Nephron (organoid): ENCODE data around the gene MEP1A.
A peak's percentile ranks its signal among the peaks of the same experiment; 100 is the strongest.
"Not testable (repeated sequence)": the region's sequence is repeated elsewhere in the genome, so short reads cannot be mapped to it uniquely, and the experiment has no call there.

Source experiments
- H3K27ac Mint-ChIP-seq, 3 experiments: 2 replicates each; pipeline ENCODE4 v1.8.0; 2020; ENCODE audit warnings: mixed read lengths in 3 of 3, mild to moderate bottlenecking in 2 of 3, moderate library complexity in 1 of 3
- H3K27me3 Mint-ChIP-seq: 2 replicates; pipeline ENCODE4 v1.8.0; 2021; ENCODE audit warnings: low read depth, mild to moderate bottlenecking, moderate library complexity, mixed read lengths
- H3K36me3 Mint-ChIP-seq: 2 replicates; pipeline ENCODE4 v1.8.0; 2020; ENCODE audit warnings: low read depth, mixed read lengths
- H3K4me1 Mint-ChIP-seq: 2 replicates; pipeline ENCODE4 v1.8.0; 2020; ENCODE audit warnings: mixed read lengths
- H3K4me3 Mint-ChIP-seq, 3 experiments: 2 replicates each; pipeline ENCODE4 v1.8.0; 2020; ENCODE audit warnings: mild to moderate bottlenecking in 3 of 3, mixed read lengths in 3 of 3, moderate library complexity in 2 of 3
- H3K9me3 Mint-ChIP-seq: 2 replicates; pipeline ENCODE4 v1.8.0; 2020; ENCODE audit warnings: mixed read lengths
- CTCF ChIP-seq, 3 experiments: fragments of 200-600 bp; sonication (generic); IDR thresholded peaks; one replicate each; pipeline ENCODE4 v1.5.0; 2021; ENCODE audit warnings: antibody characterized with exemption in 3 of 3; ENCODE audit not compliant: unreplicated experiment in 3 of 3

Gene MEP1A

GRCh38 chr6:46849361-46849690, 56.1 kb downstream of the MEP1A start:
- TF ChIP-seq CTCF (IDR thresholded peaks at IDR 0.05; ENCODE audit: unreplicated experiment in 3 of 3) = no peak
- Mint-ChIP-seq H3K4me1 (peaks cover 18% of the 10 kb centered on the region), H3K27me3 (peaks cover 10% of the 10 kb centered on the region), H3K36me3 (no peaks in the 10 kb centered on the region), H3K9me3 (no peaks in the 10 kb centered on the region), H3K4me3 (peak overlapping the region in 1 of 3 experiments; percentile 54), H3K27ac (no peak overlapping the region)

GRCh38 chr6:46850792-46851191, 57.6 kb downstream of the MEP1A start:
- Mint-ChIP-seq H3K27me3 (peaks cover 10% of the 10 kb centered on the region), H3K36me3 (no peaks in the 10 kb centered on the region), H3K27ac (no peak overlapping the region), H3K4me1 (peaks cover 18% of the 10 kb centered on the region), H3K4me3 (no peak overlapping the region), H3K9me3 (no peaks in the 10 kb centered on the region)
- no peak for TF ChIP-seq CTCF (IDR thresholded peaks at IDR 0.05; ENCODE audit: unreplicated experiment in 3 of 3)

- H3K4me3 Mint-ChIP-seq, H3K36me3 Mint-ChIP-seq, H3K9me3 Mint-ChIP-seq: not testable (repeated sequence)
- Mint-ChIP-seq H3K4me1 (peaks cover 18% of the 10 kb centered on the region), H3K27me3 (peaks cover 10% of the 10 kb centered on the region), H3K27ac (peak overlapping the region in 1 of 3 experiments; percentile 15)
These were observed 58.4 kb downstream of the MEP1A start for GRCh38 chr6:46851576-46851975.

GRCh38 chr6:46855966-46856365, 62.8 kb downstream of the MEP1A start:
- not testable (repeated sequence) for H3K27me3 Mint-ChIP-seq, H3K9me3 Mint-ChIP-seq, H3K27ac Mint-ChIP-seq, H3K4me1 Mint-ChIP-seq, H3K36me3 Mint-ChIP-seq, H3K4me3 Mint-ChIP-seq
- peak; percentile 64 to 68 (median 65) for TF ChIP-seq CTCF (IDR thresholded peaks at IDR 0.05; ENCODE audit: unreplicated experiment in 3 of 3)

- TF ChIP-seq CTCF (IDR thresholded peaks at IDR 0.05; ENCODE audit: unreplicated experiment in 3 of 3) = no peak
These were observed 69.2 kb downstream of the MEP1A start for GRCh38 chr6:46862381-46862780.

GRCh38 chr6:46863791-46864190, 70.6 kb downstream of the MEP1A start:
- no peaks in the 10 kb centered on the region for H3K9me3 Mint-ChIP-seq
- H3K4me1 Mint-ChIP-seq = no peaks in the 10 kb centered on the region
- no peak overlapping the region for H3K4me3 Mint-ChIP-seq
- H3K36me3 Mint-ChIP-seq = no peaks in the 10 kb centered on the region
- TF ChIP-seq CTCF (IDR thresholded peaks at IDR 0.05; ENCODE audit: unreplicated experiment in 3 of 3) = no peak
- no peak overlapping the region for H3K27ac Mint-ChIP-seq
- no peaks in the 10 kb centered on the region for H3K27me3 Mint-ChIP-seq

More at GRCh38 chr6:46862381-46862780, 69.2 kb downstream of the MEP1A start:
- H3K27ac Mint-ChIP-seq = no peak overlapping the region
- H3K4me3 Mint-ChIP-seq = no peak overlapping the region
- H3K4me1 Mint-ChIP-seq = no peaks in the 10 kb centered on the region
- H3K9me3 Mint-ChIP-seq = no peaks in the 10 kb centered on the region
- no peaks in the 10 kb centered on the region for H3K36me3 Mint-ChIP-seq
- no peaks in the 10 kb centered on the region for H3K27me3 Mint-ChIP-seq
